Tibial nerve (tissue), 4 donors: ENCODE data around the gene HSCB.

Experiments
- EP300 ChIP-seq, 2 donors: sonication (generic); formaldehyde crosslinking; IDR thresholded peaks; one replicate each; pipeline ENCODE4 v1.6.1; 2017; ENCODE audit warnings: antibody characterized with exemption in 2 of 2, mild to moderate bottlenecking in 1 of 2
- POLR2A ChIP-seq, 2 donors: fragments of 450-650 bp; IDR thresholded peaks; one replicate each; pipeline ENCODE4 v1.6.1; 2017; ENCODE audit warnings: antibody characterized with exemption in 2 of 2, mild to moderate bottlenecking in 2 of 2, moderate library complexity in 2 of 2
- TF ChIP-seq, protein P1 (sequence below), 5 experiments: fragments of 200-600 bp in 3 of 5; fragments of 450-650 bp in 2 of 5; sonication (generic) in 3 of 5; IDR thresholded peaks; one replicate each; pipeline ENCODE4 v1.5.1; 2016 to 2019; ENCODE audit warnings: antibody characterized with exemption in 5 of 5, mild to moderate bottlenecking in 3 of 5, moderate library complexity in 2 of 5

- no peak for TF ChIP-seq EP300 (IDR thresholded peaks at IDR 0.05)
- TF ChIP-seq POLR2A (IDR thresholded peaks at IDR 0.05) = no peak
- TF ChIP-seq, protein P1, sequence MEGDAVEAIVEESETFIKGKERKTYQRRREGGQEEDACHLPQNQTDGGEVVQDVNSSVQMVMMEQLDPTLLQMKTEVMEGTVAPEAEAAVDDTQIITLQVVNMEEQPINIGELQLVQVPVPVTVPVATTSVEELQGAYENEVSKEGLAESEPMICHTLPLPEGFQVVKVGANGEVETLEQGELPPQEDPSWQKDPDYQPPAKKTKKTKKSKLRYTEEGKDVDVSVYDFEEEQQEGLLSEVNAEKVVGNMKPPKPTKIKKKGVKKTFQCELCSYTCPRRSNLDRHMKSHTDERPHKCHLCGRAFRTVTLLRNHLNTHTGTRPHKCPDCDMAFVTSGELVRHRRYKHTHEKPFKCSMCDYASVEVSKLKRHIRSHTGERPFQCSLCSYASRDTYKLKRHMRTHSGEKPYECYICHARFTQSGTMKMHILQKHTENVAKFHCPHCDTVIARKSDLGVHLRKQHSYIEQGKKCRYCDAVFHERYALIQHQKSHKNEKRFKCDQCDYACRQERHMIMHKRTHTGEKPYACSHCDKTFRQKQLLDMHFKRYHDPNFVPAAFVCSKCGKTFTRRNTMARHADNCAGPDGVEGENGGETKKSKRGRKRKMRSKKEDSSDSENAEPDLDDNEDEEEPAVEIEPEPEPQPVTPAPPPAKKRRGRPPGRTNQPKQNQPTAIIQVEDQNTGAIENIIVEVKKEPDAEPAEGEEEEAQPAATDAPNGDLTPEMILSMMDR (IDR thresholded peaks at IDR 0.05) = no peak
Observed at GRCh38 chr22:28710107-28710506, 31.7 kb upstream of the HSCB start.
